Mesodermal cell (in vitro differentiated cells): ENCODE results near the gene TMEM169. TPM values are rescaled to one million over a fixed set of nuclear protein-coding genes. Genes with fewer than 3 reads are reported as not detected.

Source experiments
- H3K27ac ChIP-seq: 2 replicates; pipeline ENCODE4 v1.7.0; 2013; ENCODE audit warnings: mild to moderate bottlenecking, low read depth, low read length, moderate library complexity; ENCODE audit not compliant: severe bottlenecking
- H3K36me3 ChIP-seq: 2 replicates; pipeline ENCODE4 v1.7.1; 2013; ENCODE audit warnings: mild to moderate bottlenecking, low read length, moderate library complexity; ENCODE audit not compliant: control insufficient read depth, insufficient read depth
- H3K4me1 ChIP-seq: one replicate; pipeline ENCODE4 v1.7.1; 2013; ENCODE audit warnings: mild to moderate bottlenecking, low read length; ENCODE audit not compliant: insufficient read depth, control insufficient read depth, poor library complexity, severe bottlenecking
- H3K4me3 ChIP-seq: 2 replicates; pipeline ENCODE4 v1.7.0; 2013; ENCODE audit warnings: low read length, control low read depth, mild to moderate bottlenecking; ENCODE audit not compliant: insufficient read depth, poor library complexity, severe bottlenecking; ENCODE audit errors: extremely low read depth
- H3K9me3 ChIP-seq: 2 replicates; pipeline ENCODE4 v1.7.1; 2013; ENCODE audit warnings: mild to moderate bottlenecking, low read length, moderate library complexity; ENCODE audit not compliant: control insufficient read depth
- WGBS, 2 experiments: methylation state at CpG; one replicate each; pipeline ENCODE4 v1.1.5; 2013; ENCODE audit warnings: missing lambda C conversion rate in 2 of 2; ENCODE audit not compliant: insufficient coverage in 2 of 2; 5-methylcytosine and 5-hydroxymethylcytosine counted together
- polyA plus RNA-seq, 2 experiments: library from polyadenylated mRNA; stranded (reverse); fragments of 50-300 nt; gene quantifications; one replicate each; pipeline ENCODE4 v1.2.3, GENCODE V29; 2013

The TMEM169 gene, protein sequence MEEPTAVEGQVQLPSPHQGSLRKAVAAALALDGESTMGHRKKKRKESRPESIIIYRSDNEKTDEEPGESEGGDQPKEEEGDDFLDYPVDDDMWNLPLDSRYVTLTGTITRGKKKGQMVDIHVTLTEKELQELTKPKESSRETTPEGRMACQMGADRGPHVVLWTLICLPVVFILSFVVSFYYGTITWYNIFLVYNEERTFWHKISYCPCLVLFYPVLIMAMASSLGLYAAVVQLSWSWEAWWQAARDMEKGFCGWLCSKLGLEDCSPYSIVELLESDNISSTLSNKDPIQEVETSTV
- 8.5 TPM for polyA plus RNA-seq (2013, experiment 1 of 2)
- 9.6 TPM for polyA plus RNA-seq (2013, experiment 2 of 2)

DNA sequence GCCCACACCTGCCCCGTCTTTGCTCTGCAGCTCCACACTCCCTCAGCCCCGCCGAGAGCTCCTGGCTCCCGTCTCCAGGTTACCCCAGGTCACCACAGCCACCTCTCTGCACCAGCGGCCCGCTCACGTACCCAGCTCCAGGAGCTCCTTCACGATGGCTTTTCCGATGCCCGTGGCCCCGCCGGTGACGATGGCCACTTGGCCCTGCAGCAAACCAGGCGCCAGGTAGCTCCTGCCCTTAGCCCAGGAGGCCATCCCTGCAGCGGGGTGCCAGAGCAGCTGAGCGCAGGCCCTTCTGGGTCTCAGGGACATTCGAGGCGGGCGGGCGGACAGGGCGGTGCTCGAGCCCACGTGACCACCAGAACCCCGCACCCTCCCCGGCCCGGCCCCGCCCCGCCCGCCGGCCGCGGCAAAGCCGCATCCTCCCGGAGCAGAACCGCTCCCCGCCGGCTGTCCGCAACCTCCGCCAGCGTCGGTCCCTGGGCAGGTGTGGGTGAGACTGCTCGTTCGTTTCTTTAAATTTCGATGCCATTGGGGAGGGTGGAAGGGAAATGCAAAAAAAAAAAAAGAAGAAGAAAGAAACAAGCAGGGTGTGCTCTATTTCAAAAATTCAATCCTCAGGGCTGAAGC, at the start of gene TMEM169, which contains the start of gene PECR:
Gene TMEM169 (plus strand): TSS at position 433 of the 630 bp plus-strand sequence. CDS start 14,045 bp downstream, outside the sequence.
Gene PECR (minus strand): TSS at position 323 of the 630 bp plus-strand sequence. CDS start 68 bp downstream, at position 255.
- Histone ChIP-seq H3K4me1 (peaks cover 29% of the 10 kb centered on the region), H3K4me3 (peak within 1 kb of the TSS; percentile 72), H3K9me3 (no peaks in the 10 kb centered on the region), H3K27ac (peak within 1 kb of the TSS; percentile 57), H3K36me3 (no peaks in the 10 kb centered on the region)
- WGBS, 2 experiments: 1% methylated on average over 31 to 37 of the region's 44 CpGs

DNA sequence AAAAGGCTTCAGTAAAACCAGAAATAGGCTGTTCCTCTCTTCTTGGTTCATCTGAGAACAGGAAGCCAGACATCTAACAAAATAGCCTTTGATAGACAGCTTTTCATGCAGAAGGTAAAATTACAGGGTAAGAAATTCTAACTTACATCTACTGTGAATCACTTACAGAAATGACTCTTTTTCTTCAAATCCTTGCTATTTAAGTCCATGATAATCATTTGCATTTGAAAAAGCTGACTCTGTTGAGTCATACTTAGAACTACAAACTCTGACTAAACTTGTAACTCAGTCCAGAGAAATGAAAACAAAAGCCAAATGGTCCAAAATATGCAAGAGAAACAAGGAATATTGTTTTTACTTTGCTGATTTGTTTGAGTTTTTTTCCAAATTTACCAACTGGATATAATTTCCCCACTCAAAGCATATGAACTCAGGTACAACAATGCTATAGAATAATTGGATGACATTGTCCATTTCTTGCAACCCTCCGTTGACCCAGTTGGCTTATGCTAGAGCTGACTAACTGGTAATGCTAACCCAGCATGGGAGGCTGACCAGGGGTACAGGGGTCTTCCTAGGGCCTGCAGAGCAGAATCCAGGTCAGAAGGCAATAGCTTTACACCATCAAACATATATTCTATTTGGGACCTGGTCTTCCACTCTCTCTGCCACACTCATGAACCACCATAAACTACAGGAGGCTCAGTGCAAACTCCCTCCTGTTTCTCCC, 49.6 kb upstream of the TMEM169 start:
- H3K4me1 ChIP-seq: no peaks in the 10 kb centered on the region
- WGBS, 2 experiments: 100% methylated on average over 1 of the region's 1 CpG
- H3K4me3 ChIP-seq: no peak overlapping the region
- no peaks in the 10 kb centered on the region for H3K9me3 ChIP-seq
- H3K36me3 ChIP-seq: no peaks in the 10 kb centered on the region
- no peak overlapping the region for H3K27ac ChIP-seq

DNA sequence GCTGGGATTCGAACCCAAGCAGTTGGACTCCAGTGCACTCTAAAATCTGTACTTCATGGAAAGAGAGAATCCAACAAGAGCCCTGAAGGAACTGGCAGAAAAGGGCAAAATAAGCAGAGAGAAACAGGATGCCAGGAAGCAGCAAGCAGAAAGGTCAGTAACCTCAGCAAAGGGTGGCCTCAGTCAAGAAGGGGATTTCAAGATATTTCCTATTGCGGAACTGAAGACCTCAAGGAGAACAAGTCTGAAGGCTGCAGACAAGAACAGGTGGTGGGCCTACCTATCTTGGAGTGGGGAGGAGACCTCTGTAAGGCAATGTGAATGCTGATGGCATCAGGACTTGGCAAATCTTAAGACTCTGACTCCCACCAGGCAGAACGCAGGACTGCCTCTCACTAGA, 48.3 kb upstream of the TMEM169 start:
- H3K4me1 ChIP-seq: no peaks in the 10 kb centered on the region
- 93 to 100% methylated on average over 2 to 3 of the region's 3 CpGs for WGBS, 2 experiments
- H3K36me3 ChIP-seq: no peaks in the 10 kb centered on the region
- no peak overlapping the region for H3K27ac ChIP-seq
- no peaks in the 10 kb centered on the region for H3K9me3 ChIP-seq
- H3K4me3 ChIP-seq: no peak overlapping the region

DNA sequence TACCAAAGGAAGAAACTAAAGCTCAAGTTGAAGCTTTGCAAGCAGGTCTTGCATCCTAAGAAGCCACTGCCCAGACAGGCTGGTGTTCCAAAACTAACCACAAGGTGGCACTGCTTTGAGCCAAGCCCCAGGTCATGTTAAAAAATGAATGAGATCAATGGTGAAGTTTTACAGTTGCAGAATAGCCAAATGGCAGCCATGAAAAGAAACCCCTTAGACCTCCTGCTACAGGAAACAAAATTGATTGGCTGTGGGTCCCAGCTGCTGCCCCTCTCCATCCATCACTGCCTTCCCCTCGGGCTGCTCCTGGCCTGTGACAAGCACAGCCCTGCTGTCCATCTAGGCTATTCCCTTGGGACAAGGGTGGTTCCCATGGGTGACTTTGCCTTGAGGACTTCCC, 47.7 kb upstream of the TMEM169 start:
- Histone ChIP-seq H3K4me3 (no peak overlapping the region), H3K9me3 (no peaks in the 10 kb centered on the region), H3K36me3 (no peaks in the 10 kb centered on the region), H3K27ac (no peak overlapping the region), H3K4me1 (no peaks in the 10 kb centered on the region)
- WGBS, 2 experiments: 69 to 100% methylated on average over 1 of the region's 1 CpG

DNA sequence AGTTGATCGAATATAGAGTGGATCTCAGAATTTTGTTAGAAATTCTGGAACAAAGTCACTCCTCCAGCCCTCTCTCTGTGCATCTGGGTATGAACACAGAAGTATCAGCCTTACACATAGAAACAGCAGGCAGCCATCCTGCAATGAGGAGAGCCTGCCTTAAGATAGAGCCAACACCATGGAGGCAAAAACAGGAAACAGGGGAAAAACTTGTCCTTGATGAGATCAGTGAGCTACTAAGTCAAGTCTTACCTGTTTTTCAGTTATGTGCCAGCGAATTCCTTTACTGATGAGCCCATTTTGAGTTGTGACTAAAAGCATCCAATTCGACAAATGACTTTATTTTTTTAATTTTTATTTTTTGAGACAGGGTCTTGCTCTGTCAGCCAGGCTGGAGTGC, 41.8 kb upstream of the TMEM169 start:
- 88 to 95% methylated on average over 1 to 2 of the region's 3 CpGs for WGBS, 2 experiments
- Histone ChIP-seq H3K9me3 (no peaks in the 10 kb centered on the region), H3K27ac (no peak overlapping the region), H3K36me3 (peaks cover 17% of the 10 kb centered on the region), H3K4me3 (no peak overlapping the region), H3K4me1 (no peaks in the 10 kb centered on the region)

DNA sequence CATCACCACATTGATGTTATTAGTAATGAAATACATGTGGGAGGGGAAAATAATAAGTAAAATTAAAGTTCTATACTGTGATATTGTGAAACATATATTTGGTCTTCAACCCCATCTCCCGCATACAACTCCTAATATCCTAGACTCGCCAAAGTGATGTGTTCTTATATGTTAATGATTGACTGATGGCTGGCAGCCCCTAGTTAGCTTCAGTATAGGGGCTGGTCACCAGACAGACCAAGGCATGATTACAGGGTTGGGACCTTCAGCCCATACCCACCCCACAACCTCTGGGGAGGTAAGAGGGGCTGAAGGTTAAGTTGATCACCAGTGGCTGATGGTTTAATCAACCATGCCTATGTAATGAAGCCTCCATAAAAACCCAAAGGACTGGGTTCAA, 40.3 kb upstream of the TMEM169 start:
- Histone ChIP-seq H3K36me3 (peaks cover 17% of the 10 kb centered on the region), H3K27ac (no peak overlapping the region), H3K9me3 (no peaks in the 10 kb centered on the region), H3K4me3 (no peak overlapping the region), H3K4me1 (no peaks in the 10 kb centered on the region)
- WGBS, 2 experiments: no CpG with 5 or more reads among the region's 2 CpGs

DNA sequence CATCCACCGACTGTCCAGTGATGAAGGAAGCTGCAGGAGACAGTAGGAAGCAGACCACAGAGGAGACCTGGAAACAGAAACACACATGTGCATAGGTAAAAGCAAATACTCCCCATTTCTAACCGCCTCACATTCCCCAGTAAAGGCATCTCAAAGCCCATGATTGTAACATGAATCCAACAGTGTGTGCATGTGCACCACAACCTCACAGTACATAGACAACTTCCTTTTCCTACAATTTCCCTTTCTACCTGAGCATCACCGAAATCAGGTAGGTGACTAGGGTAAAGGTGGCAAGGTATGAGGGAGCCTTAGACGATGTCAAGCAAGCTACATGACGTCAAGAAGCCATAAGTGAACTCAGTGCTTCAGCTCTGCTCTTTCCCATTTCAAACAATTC, 37.8 kb upstream of the TMEM169 start:
- Histone ChIP-seq H3K4me3 (no peak overlapping the region), H3K9me3 (no peaks in the 10 kb centered on the region), H3K36me3 (peaks cover 21% of the 10 kb centered on the region), H3K27ac (no peak overlapping the region), H3K4me1 (no peaks in the 10 kb centered on the region)
- WGBS, 2 experiments: 60 to 100% methylated on average over 3 of the region's 5 CpGs

DNA sequence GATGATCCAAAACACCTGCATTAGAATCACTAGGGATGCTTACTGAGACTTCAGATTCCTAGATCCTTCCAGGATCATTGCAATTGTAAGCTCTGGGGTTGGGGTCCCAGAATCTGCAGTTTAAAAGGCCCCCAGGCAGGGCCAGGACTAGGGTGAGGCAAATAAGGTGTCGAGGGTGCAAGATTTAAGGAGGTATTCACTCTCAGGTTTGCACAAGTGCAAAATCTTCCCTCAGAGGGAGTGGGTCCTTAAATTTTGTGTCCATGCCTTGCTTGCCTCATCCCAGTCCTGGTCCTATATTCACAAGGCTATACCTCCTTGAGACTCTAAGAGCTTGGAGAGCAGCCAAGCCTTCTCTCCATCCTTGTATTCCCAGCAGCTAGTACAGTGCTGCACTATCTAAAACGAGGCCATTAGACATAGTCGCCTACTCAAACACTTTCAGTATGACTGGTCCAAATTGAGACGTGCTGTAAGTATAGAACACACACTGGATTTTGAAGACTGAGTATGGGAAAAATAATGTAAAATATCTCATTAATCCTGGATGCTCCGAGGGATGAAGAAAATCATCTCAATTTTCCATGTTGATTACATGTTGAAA, 36.7 kb upstream of the TMEM169 start:
- H3K36me3 ChIP-seq: peaks cover 23% of the 10 kb centered on the region
- 90 to 100% methylated on average over 2 to 4 of the region's 5 CpGs for WGBS, 2 experiments

DNA sequence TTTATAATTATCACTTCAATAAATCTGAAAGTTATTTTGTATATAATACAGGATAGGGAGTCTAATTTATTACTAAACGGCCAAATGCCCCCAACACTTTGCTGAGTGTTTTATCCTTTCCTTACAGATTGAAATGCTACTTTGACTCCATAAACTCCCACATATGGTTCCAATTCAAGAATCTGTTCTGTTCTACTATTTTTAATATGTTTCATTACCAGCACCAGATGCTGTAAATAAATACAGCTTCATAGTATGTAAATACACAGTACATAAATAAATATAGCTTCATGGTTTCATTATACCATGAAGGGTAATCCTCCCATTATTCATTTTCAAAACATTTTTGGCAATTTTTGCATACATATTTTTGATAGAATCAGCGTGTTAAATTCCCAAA, 34.3 kb upstream of the TMEM169 start:
- no CpG with 5 or more reads among the region's 2 CpGs for WGBS, 2 experiments
- H3K4me3 ChIP-seq: no peak overlapping the region
- H3K9me3 ChIP-seq: no peaks in the 10 kb centered on the region
- H3K36me3 ChIP-seq: peaks cover 15% of the 10 kb centered on the region
- no peaks in the 10 kb centered on the region for H3K4me1 ChIP-seq
- no peak overlapping the region for H3K27ac ChIP-seq

More for the DNA sequence above, 36.7 kb upstream of the TMEM169 start:
- no peak overlapping the region for H3K4me3 ChIP-seq
- H3K4me1 ChIP-seq: no peaks in the 10 kb centered on the region
- no peaks in the 10 kb centered on the region for H3K9me3 ChIP-seq
- H3K27ac ChIP-seq: no peak overlapping the region

DNA sequence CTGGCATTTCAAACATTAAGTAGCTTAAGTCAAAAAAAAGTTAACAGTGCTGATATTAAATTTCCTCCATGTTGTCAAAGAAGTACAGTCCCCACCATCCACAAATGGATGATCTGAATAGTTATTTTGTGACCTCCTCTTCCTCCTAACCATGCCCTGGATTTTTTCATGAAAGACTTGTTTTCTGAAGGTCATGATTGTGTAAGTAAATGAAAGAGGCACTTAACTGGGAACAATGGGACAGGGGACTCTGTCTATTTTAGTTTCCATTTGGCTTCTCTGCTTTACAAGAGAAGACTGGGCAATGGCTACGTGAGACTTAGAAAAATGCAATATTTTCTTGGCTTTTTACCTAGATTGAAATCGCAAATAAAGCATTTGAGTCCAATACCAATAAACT, 32.3 kb upstream of the TMEM169 start:
- Histone ChIP-seq H3K9me3 (no peaks in the 10 kb centered on the region), H3K4me3 (no peak overlapping the region), H3K4me1 (no peaks in the 10 kb centered on the region), H3K27ac (no peak overlapping the region), H3K36me3 (peaks cover 6% of the 10 kb centered on the region)
- 60% methylated on average over 1 of the region's 2 CpGs; no CpG with 5 or more reads in 1 of the 2 experiments for WGBS, 2 experiments
